Measurements from ENCODE around the gene STX16. TPM values are rescaled to one million over a fixed set of nuclear protein-coding genes. Genes with fewer than 3 reads are reported as not detected.

The STX16 gene
- total RNA-seq, 1 experiment from 2014 or later = 44.5 TPM

DNA sequence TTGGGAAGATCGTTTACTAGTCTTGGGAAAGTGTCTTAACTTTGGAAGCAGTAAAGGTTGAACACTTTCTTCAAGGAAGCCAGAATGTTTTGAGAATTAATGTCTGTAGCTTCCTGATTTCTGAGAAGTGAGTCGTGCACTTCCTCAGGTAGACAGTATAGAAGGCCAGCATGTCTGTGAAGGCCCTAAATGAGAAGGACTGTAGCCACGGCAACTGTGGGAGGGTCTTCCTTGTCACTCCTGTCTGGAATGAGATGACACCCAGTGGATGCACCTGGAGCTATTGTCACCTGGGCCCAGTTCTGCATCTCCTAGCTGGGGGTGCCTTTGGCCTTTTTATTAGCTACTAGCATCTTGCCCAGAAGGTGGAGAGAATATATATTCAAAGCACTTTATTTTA is 8.8 kb downstream of the STX16 start:
- peaks cover 3% of the 10 kb centered on the region for H3K36me3 ChIP-seq (ENCODE audit: insufficient read depth, low read length, poor library complexity, severe bottlenecking)
- peaks cover 15% of the 10 kb centered on the region for H3K4me1 ChIP-seq (ENCODE audit: insufficient read depth, low read length, poor library complexity, severe bottlenecking)
- intact Hi-C loops (cut with micrococcal nuclease; ENCODE audit: unreplicated experiment) = no loop called here

DNA sequence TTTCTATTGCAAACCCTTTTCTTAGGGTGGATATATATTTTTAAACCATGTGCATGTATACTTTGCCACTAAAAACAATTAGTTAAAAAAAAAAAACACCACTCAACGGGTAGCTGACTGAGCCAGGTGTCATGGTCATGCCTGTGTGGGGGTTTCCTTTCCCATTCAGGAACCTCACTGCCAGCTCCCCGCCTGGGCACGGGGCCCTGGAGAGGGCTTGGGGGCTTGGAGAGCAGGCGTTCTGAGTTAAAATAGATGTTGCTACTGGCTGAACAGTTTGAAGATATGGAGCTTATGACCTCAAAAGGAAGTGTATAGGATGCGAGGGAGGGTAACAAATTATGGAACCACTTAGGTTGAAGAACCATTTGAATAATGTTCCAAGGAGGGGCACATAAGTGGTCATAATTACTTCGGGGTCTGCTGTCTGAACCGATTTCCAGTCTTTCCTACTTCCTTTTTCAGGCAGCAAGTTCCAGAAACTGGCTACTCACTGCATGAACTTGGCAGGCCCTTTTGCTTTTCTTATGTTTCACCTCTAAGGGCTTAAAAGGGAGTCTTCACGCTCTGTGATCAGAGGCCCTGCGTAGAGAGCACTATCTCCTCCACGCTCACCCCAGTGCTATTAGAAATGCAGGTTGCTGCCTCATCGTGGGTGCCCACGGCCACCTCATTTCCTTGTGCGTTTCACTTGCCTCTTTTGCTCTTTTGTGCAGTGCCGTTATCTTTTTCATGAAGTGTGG is 9.9 kb downstream of the STX16 start:
- Histone ChIP-seq H3K27ac (ENCODE audit: low read depth, low read length, poor library complexity, severe bottlenecking) (no peak overlapping the region), H3K27me3 (replicated peaks; ENCODE audit: insufficient read depth, low read depth, low read length, poor library complexity) (no peaks in the 10 kb centered on the region), H3K4me3 (ENCODE audit: low read depth, low read length, poor library complexity, severe bottlenecking) (no peak overlapping the region), H3K9me3 (ENCODE audit: low read depth, low read length, poor library complexity, severe bottlenecking) (no peaks in the 10 kb centered on the region), H3K36me3 (ENCODE audit: insufficient read depth, low read length, poor library complexity, severe bottlenecking) (peaks cover 3% of the 10 kb centered on the region), H3K4me1 (ENCODE audit: insufficient read depth, low read length, poor library complexity, severe bottlenecking) (peaks cover 12% of the 10 kb centered on the region)
- CTCF ChIA-PET = no interaction called here
- BruUV-seq (replicated peaks) = no TSS peak
- DNase-seq (ENCODE audit: low spot score) = no peak
- POLR2A ChIA-PET (ENCODE audit: low non-redundant PET) = no interaction called here
- TF ChIP-seq, protein P1, sequence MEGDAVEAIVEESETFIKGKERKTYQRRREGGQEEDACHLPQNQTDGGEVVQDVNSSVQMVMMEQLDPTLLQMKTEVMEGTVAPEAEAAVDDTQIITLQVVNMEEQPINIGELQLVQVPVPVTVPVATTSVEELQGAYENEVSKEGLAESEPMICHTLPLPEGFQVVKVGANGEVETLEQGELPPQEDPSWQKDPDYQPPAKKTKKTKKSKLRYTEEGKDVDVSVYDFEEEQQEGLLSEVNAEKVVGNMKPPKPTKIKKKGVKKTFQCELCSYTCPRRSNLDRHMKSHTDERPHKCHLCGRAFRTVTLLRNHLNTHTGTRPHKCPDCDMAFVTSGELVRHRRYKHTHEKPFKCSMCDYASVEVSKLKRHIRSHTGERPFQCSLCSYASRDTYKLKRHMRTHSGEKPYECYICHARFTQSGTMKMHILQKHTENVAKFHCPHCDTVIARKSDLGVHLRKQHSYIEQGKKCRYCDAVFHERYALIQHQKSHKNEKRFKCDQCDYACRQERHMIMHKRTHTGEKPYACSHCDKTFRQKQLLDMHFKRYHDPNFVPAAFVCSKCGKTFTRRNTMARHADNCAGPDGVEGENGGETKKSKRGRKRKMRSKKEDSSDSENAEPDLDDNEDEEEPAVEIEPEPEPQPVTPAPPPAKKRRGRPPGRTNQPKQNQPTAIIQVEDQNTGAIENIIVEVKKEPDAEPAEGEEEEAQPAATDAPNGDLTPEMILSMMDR (conservative IDR thresholded peaks at IDR 0.05; ENCODE audit: low read depth, low read length) = no peak
- no peak for TF ChIP-seq EZH2 (IDR thresholded peaks at IDR 0.05; ENCODE audit: borderline replicate concordance, low read depth, low read length, poor library complexity, severe bottlenecking)
- intact Hi-C loops (cut with micrococcal nuclease; ENCODE audit: unreplicated experiment) = no loop called here

More for the DNA sequence above, 8.8 kb downstream of the STX16 start:
- Histone ChIP-seq H3K9me3 (ENCODE audit: low read depth, low read length, poor library complexity, severe bottlenecking) (no peaks in the 10 kb centered on the region), H3K4me3 (ENCODE audit: low read depth, low read length, poor library complexity, severe bottlenecking) (no peak overlapping the region), H3K27ac (ENCODE audit: low read depth, low read length, poor library complexity, severe bottlenecking) (no peak overlapping the region), H3K27me3 (replicated peaks; ENCODE audit: insufficient read depth, low read depth, low read length, poor library complexity) (no peaks in the 10 kb centered on the region)
- DNase-seq (ENCODE audit: low spot score) = no peak
- ChIA-PET POLR2A (ENCODE audit: low non-redundant PET) (no interaction called here), CTCF (no interaction called here)
- no TSS peak for BruUV-seq (replicated peaks)
- no peak for TF ChIP-seq EZH2 (IDR thresholded peaks at IDR 0.05; ENCODE audit: borderline replicate concordance, low read depth, low read length, poor library complexity, severe bottlenecking)
- TF ChIP-seq, protein P1 (conservative IDR thresholded peaks at IDR 0.05; ENCODE audit: low read depth, low read length) = no peak

DNA sequence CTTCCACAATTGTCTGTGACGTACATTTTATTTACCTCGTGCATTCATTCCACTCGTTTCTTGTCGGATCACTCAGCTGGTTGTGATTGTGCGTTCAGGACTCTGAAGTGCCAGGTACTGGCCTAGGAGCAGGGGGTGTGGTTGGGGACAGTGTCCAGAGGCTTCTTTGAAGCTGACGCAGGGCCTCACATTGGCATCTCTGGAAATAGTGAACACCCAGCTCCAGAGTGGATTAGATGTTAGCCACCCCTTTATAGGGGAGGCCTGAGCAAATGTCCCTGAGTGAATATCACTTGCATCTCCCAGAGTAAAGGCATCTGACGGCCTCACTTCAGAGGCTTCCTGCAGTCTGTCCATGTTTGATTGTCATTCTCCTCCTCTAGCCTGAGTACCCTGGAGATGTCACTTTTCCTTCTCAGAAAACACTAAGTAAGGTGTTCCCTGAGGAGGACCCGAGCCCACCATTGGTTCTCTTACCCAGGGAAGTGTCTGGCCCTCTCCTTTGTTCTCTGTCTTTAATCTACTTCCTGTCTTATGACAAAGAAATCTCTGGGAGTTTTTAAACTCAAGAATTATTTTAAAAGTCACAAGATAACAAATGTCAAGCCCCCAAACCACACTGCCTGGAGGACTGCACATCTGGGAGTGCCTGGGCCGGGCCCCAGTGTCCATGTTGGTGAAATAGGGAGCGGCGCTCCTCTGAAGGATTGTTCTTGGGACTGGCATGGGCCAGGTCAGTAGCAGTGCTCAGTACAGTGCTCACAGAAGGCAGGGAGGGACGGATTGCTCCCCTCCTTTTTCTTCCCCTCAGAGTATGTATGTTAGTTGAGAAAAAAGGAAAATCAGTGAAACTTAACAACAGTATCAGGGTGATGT is 10.8 kb downstream of the STX16 start:
- peaks cover 3% of the 10 kb centered on the region for H3K36me3 ChIP-seq (ENCODE audit: insufficient read depth, low read length, poor library complexity, severe bottlenecking)
- CTCF ChIA-PET = no interaction called here
- no TSS peak for BruUV-seq (replicated peaks)
- intact Hi-C loops (cut with micrococcal nuclease; ENCODE audit: unreplicated experiment) = no loop called here
- peaks cover 8% of the 10 kb centered on the region for H3K4me1 ChIP-seq (ENCODE audit: insufficient read depth, low read length, poor library complexity, severe bottlenecking)
- no peaks in the 10 kb centered on the region for H3K9me3 ChIP-seq (ENCODE audit: low read depth, low read length, poor library complexity, severe bottlenecking)
- TF ChIP-seq, protein P1 (conservative IDR thresholded peaks at IDR 0.05; ENCODE audit: low read depth, low read length) = no peak
- no peak for TF ChIP-seq EZH2 (IDR thresholded peaks at IDR 0.05; ENCODE audit: borderline replicate concordance, low read depth, low read length, poor library complexity, severe bottlenecking)
- H3K27me3 ChIP-seq (replicated peaks; ENCODE audit: insufficient read depth, low read depth, low read length, poor library complexity) = no peaks in the 10 kb centered on the region
- POLR2A ChIA-PET (ENCODE audit: low non-redundant PET) = no interaction called here
- DNase-seq (ENCODE audit: low spot score) = no peak
- no peak overlapping the region for H3K27ac ChIP-seq (ENCODE audit: low read depth, low read length, poor library complexity, severe bottlenecking)
- H3K4me3 ChIP-seq (ENCODE audit: low read depth, low read length, poor library complexity, severe bottlenecking) = no peak overlapping the region
